Muscle layer of colon (tissue), 2 donors: ENCODE results near the gene POP4.

ENCODE experiments used
- H3K27ac ChIP-seq: one replicate; pipeline ENCODE4 v1.7.0; 2013; ENCODE audit warnings: low read depth, mild to moderate bottlenecking, low read length, moderate library complexity
- H3K27me3 ChIP-seq, 2 donors: one replicate each; pipeline ENCODE4 v1.7.0; 2013; ENCODE audit warnings: low read length in 2 of 2, mild to moderate bottlenecking in 2 of 2; ENCODE audit not compliant: insufficient read depth in 2 of 2, control insufficient read depth in 1 of 2
- H3K36me3 ChIP-seq: one replicate; pipeline ENCODE4 v1.7.0; 2013; ENCODE audit warnings: mild to moderate bottlenecking, low read length; ENCODE audit not compliant: insufficient read depth
- H3K4me1 ChIP-seq: one replicate; pipeline ENCODE4 v1.7.0; 2013; ENCODE audit warnings: mild to moderate bottlenecking, low read length; ENCODE audit not compliant: insufficient read depth
- H3K4me3 ChIP-seq, 2 donors: one replicate each; pipeline ENCODE4 v1.7.0; 2013; ENCODE audit warnings: low read length in 2 of 2, low read depth in 1 of 2, mild to moderate bottlenecking in 1 of 2, moderate library complexity in 1 of 2
- H3K9ac ChIP-seq: one replicate; pipeline ENCODE4 v1.7.0; 2013; ENCODE audit warnings: low read length
- H3K9me3 ChIP-seq: one replicate; pipeline ENCODE4 v1.7.0; 2013; ENCODE audit warnings: mild to moderate bottlenecking, low read length
- donor health status: abdominal sarcoma.
- donor health status: Adenocarcinoma of cecum.

The POP4 gene

DNA sequence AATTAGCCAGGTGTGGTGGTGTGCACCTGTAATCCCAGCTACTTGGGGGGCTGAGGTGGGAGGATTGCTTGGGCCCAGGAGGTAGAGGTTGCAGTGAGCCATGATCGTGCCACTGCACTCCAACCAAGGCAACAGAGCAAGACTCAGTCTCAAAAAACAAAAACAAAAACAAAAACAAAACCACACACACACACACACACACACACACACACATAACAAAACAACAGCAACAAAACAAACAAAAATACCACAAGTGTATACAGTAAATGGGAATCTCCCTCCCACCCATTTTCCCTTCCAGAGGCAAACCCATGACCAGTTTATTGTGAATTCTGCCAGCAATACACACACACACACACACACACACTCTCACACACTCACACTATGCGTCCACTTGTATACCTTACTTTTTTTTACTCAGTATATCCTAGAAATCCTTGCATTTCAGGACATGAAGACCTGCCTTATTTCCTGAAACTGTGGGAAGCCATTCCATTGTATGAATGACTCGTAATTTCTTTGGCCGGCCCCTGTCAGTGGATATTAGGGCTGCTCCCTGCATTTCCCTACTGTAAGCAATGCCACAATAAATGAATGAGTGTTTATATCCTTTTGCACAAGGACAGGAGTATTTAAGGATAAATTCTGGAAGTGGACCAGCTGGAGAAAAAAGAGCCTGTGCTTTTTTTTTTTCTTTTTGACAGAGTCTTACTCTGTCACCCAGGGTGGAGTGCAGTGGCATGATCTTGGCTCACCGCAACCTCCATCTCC, 52.3 kb downstream of the POP4 start:
- peaks cover 17% of the 10 kb centered on the region for H3K4me1 ChIP-seq
- H3K4me3 ChIP-seq, result no peak overlapping the region
- no peak overlapping the region for H3K9ac ChIP-seq
- no peaks in the 10 kb centered on the region for H3K27me3 ChIP-seq
- H3K36me3 ChIP-seq, result no peaks in the 10 kb centered on the region
- no peak overlapping the region for H3K27ac ChIP-seq
- no peaks in the 10 kb centered on the region for H3K9me3 ChIP-seq

- no peak overlapping the region for H3K27ac ChIP-seq
- H3K9ac ChIP-seq, result no peak overlapping the region
- no peaks in the 10 kb centered on the region for H3K27me3 ChIP-seq
- peaks cover 32% of the 10 kb centered on the region for H3K4me1 ChIP-seq
- H3K9me3 ChIP-seq, result no peaks in the 10 kb centered on the region
- no peak overlapping the region for H3K4me3 ChIP-seq
- no peaks in the 10 kb centered on the region for H3K36me3 ChIP-seq
Measured at GRCh38 chr19:29660835-29661234, 54.8 kb downstream of the POP4 start.

- H3K9ac ChIP-seq, result peak overlapping the region; percentile 65
- no peak overlapping the region for H3K4me3 ChIP-seq
- peak overlapping the region; percentile 34 for H3K27ac ChIP-seq
Measured at GRCh38 chr19:29662278-29662603, 56.2 kb downstream of the POP4 start.

DNA sequence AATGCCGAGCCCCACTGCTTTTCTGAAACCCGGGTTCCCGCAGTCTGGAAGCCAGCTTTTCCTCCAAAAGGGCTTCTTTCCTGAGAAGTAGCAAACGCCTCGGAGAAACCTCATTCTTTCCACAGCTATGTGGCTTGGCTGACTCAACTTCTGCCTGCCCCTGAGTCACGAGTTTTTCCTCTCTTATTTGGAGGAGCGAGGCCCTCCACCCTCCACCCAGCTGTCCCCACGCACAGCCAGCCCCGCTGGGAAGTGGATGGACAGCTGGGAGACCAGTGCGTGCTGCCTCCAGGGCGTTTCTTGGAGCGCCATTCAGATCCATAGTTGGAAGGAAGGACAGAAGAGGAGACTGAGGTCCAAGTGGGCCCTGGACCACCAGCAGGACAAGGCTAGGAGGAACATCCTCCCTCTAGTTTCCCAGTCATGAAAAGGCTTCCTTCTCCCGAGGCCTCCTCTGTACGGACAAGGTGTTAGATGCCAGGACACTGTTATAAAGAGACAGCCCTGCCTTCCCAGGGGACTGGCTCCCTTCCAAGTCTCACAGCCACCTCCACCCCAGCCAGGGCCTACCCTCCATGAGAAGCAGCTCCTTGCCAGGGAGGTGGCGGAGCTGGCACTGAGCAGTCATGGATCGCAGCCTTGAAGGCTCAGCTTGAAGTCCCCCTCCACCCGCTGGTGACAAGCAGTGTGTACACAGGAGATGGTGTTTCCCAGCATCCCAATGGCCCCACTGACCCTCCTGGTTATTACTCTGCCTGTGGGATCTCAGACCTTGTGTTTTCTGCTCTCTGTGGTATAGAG, 56.7 kb downstream of the POP4 start:
- Histone ChIP-seq H3K4me3 (no peak overlapping the region), H3K27ac (peak overlapping the region; percentile 66)

More at GRCh38 chr19:29662278-29662603, 56.2 kb downstream of the POP4 start:
- Histone ChIP-seq H3K27me3 (no peaks in the 10 kb centered on the region), H3K4me1 (peaks cover 41% of the 10 kb centered on the region), H3K9me3 (no peaks in the 10 kb centered on the region), H3K36me3 (no peaks in the 10 kb centered on the region)

DNA sequence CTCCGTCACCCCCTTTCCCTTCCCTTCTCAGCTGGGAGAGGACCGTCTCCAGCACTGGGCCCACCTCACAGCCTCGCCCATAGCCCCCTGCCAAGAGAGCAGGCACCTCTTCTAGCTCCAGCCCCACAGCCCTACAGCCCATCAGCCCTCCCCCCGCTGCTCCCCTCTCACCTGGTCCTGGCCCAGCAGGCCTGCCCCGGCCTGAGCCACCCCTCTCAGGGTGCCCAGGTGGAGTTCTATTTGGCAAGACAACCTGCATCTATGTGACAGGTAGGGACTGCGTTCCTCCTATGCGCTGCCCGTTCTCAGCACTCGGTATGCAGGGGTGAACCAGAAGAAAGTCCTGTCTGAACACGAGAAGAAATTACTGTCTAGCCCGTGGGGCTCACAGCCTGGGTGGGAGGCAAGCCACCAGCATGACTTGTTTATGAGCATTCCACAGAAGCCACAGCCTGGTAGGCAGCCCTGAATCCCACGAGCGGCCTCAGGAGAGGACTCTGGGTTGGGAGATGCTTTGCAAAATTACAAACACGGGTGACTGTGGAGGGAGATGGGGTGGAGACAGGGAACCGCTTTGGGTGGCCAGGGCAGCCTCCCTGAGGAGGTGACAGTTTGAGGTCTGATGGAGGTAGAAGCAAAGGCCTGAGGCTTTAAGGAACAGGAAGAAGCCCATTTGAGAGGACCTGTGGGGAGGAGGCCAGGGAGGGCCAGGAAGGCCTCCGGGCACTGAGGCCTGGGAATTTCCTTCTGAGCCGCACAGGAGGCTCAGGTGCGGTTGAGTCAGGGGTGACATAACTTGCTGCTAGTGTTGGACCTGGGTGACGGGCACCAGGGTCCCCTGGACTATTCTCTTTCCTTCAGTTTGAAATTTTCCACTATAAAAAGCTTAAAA, 58.0 kb downstream of the POP4 start:
- Histone ChIP-seq H3K4me3 (no peak overlapping the region), H3K27ac (peak overlapping the region; percentile 66), H3K9me3 (no peaks in the 10 kb centered on the region), H3K4me1 (peaks cover 49% of the 10 kb centered on the region), H3K27me3 (no peaks in the 10 kb centered on the region), H3K9ac (no peak overlapping the region), H3K36me3 (no peaks in the 10 kb centered on the region)

More for the DNA sequence above, 56.7 kb downstream of the POP4 start:
- Histone ChIP-seq H3K36me3 (no peaks in the 10 kb centered on the region), H3K9me3 (no peaks in the 10 kb centered on the region), H3K4me1 (peaks cover 46% of the 10 kb centered on the region), H3K27me3 (no peaks in the 10 kb centered on the region), H3K9ac (peak overlapping the region; percentile 65)

DNA sequence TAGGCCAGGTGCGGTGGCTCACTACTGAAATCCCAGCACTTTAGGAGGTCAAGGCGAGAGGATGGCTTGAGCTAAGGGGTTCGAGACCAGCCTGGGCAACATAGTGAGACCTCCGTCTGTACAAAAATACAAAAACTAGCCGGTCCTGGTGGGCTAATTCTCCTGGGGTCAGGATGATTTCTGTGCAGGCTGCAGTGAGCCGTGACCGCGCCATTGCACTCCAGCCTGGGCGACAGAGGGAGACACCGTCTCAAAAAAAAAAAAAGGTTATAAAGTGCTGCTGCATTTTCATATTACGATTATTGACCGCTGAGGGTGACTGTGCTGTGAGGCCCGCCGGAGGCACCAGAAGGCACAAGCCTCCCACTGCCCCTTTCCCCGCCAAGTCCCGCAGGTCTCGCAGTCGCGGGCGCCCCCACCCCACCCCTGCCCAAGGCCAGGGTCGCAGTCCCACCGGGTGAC, 58.7 kb downstream of the POP4 start:
- Histone ChIP-seq H3K9ac (no peak overlapping the region), H3K36me3 (no peaks in the 10 kb centered on the region), H3K4me1 (peaks cover 49% of the 10 kb centered on the region), H3K27ac (peak overlapping the region; percentile 73), H3K4me3 (peak overlapping the region in 1 of 2 donors; percentile 80), H3K9me3 (no peaks in the 10 kb centered on the region), H3K27me3 (no peaks in the 10 kb centered on the region)

DNA sequence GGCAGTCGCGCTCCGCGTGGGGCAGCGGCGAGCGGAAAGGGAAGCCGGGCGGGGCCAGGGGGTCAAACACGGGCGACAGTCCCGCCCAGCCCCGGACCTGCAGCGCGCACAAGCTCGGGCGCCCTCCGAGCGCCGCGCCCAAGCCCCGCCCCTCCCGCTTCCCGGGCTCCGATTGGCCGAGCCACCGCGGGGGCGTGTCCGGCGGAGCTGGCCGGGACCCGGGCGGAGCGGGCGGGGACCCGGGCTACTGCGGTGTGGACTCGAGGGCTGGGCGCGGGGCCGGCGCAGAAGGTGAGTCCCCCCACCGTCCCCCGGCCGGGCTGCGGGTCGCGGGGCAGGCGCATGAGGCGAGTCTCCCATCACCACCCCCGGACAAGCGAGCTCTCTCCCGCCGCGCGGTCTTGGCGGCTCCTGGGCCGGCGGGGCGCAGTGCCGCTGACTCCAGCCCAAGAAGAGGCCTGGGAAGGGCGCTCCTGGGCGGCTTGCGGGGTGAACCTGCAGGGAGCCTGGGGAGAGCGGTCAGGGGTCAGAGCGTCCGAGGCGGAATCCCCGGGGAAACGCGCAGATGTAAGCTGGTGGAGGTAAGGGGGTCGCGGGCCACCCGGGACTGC, 59.2 kb downstream of the POP4 start, which contains the start of gene PLEKHF1:
Gene PLEKHF1 (plus strand): TSS at position 247 of the 611 bp plus-strand sequence. CDS start 8,379 bp downstream, outside the sequence.
- H3K9ac ChIP-seq, result peak within 1 kb of the TSS; percentile 61
- H3K27me3 ChIP-seq, result no peaks in the 10 kb centered on the region
- peak within 1 kb of the TSS; percentile 73 for H3K27ac ChIP-seq
- peak within 1 kb of the TSS; percentile 80 to 83 for H3K4me3 ChIP-seq
- H3K4me1 ChIP-seq, result peaks cover 49% of the 10 kb centered on the region
- no peaks in the 10 kb centered on the region for H3K36me3 ChIP-seq
- H3K9me3 ChIP-seq, result no peaks in the 10 kb centered on the region

- Histone ChIP-seq H3K36me3 (no peaks in the 10 kb centered on the region), H3K27me3 (no peaks in the 10 kb centered on the region), H3K9me3 (no peaks in the 10 kb centered on the region), H3K27ac (peak overlapping the region; percentile 73), H3K4me3 (peak overlapping the region; percentile 80 to 83), H3K9ac (peak overlapping the region; percentile 61), H3K4me1 (peaks cover 52% of the 10 kb centered on the region)
Measured at GRCh38 chr19:29665826-29666577, 59.9 kb downstream of the POP4 start.
